Testis (tissue), 3 donors: ENCODE measurements around the gene TGM1. TPM values are rescaled to one million over a fixed set of nuclear protein-coding genes. Genes with fewer than 3 reads are reported as not detected.
A peak's percentile ranks its signal among the peaks of the same experiment; 100 is the strongest.

Source experiments
- DNase-seq: peaks from one replicate; pipeline ENCODE4 v3.0.0-alpha.2; 2019
- H3K27ac ChIP-seq, 2 donors: fragments of 200-600 bp; sonication (generic); one replicate each; pipeline ENCODE4 v1.5.1; 2019
- H3K27me3 ChIP-seq: fragments of 200-600 bp; sonication (generic); one replicate; pipeline ENCODE4 v1.5.1; 2019
- H3K36me3 ChIP-seq: fragments of 200-600 bp; sonication (generic); one replicate; pipeline ENCODE4 v1.5.1; 2017; ENCODE audit warnings: low read depth; ENCODE audit errors: missing control alignments
- H3K4me1 ChIP-seq: fragments of 200-600 bp; sonication (generic); one replicate; pipeline ENCODE4 v1.5.1; 2019
- H3K4me3 ChIP-seq, 2 donors: fragments of 200-600 bp; sonication (generic); one replicate each; pipeline ENCODE4 v1.5.1; 2017 to 2019
- H3K9me3 ChIP-seq: fragments of 200-600 bp; sonication (generic); one replicate; pipeline ENCODE4 v1.5.1; 2017
- CTCF ChIP-seq, 3 experiments: fragments of 450-650 bp in 2 of 3; fragments of 200-600 bp in 1 of 3; sonication (generic) in 1 of 3; IDR thresholded peaks; one replicate each; pipeline ENCODE4 v1.5.1; 2016 to 2019; ENCODE audit warnings: antibody characterized with exemption in 3 of 3, mild to moderate bottlenecking in 2 of 3, moderate library complexity in 1 of 3
- POLR2A ChIP-seq: fragments of 450-650 bp; IDR thresholded peaks from one replicate; pipeline ENCODE4 v1.6.1; 2017; ENCODE audit warnings: antibody characterized with exemption, mild to moderate bottlenecking, moderate library complexity
- WGBS, 2 donors: methylation state at CpG; one replicate each; pipeline ENCODE4 v1.1.5; 2018; 5-methylcytosine and 5-hydroxymethylcytosine counted together
- intact Hi-C: fragments of 100-400 bp; cut with DNase I; formaldehyde crosslinking; loops from one replicate; pipeline ENCODE4 v1.15.1; 2023; ENCODE audit warnings: low total_unique reads
- polyA plus RNA-seq: library from polyadenylated mRNA; stranded (reverse); fragments of 350-450 nt; fragmentation: Illumina TruSeq; extraction: RNeasy Lipid Tissue Mini Kit (QIAGEN cat#74804); gene quantifications from one replicate; pipeline ENCODE4 v1.2.3, GENCODE V29; 2014; ENCODE audit warnings: low read depth, low replicate concordance; ENCODE audit not compliant: insufficient read depth
- total RNA-seq, 2 donors: library from RNA; depleted of rRNA; stranded (reverse); fragments of >200 nt; gene quantifications; one replicate each; pipeline ENCODE4 v1.2.3, GENCODE V29; 2016

Gene TGM1
- total and polyA plus RNA-seq, 3 donors from 2014 or later, result 3.6 to 10.5 (median 5.4) TPM

- Histone ChIP-seq H3K27ac (no peak overlapping the region), H3K4me1 (peaks cover 26% of the 10 kb centered on the region), H3K9me3 (no peaks in the 10 kb centered on the region), H3K36me3 (no peaks in the 10 kb centered on the region), H3K27me3 (no peaks in the 10 kb centered on the region), H3K4me3 (no peak overlapping the region)
- DNase-seq, result no peak
- WGBS, 2 donors, result 91 to 94% methylated on average over 5 of the region's 5 CpGs
- intact Hi-C loops, result no loop called here
- TF ChIP-seq CTCF (IDR thresholded peaks at IDR 0.05), result no peak
- TF ChIP-seq POLR2A, result no peak
Observed at GRCh38 chr14:24235804-24236688, 26.9 kb downstream of the TGM1 start.

GRCh38 chr14:24234095-24235005 is 28.6 kb downstream of the TGM1 start:
- 84 to 92% methylated on average over 3 of the region's 3 CpGs for WGBS, 2 donors
- H3K9me3 ChIP-seq, result no peaks in the 10 kb centered on the region
- no peak overlapping the region for H3K4me3 ChIP-seq
- H3K27me3 ChIP-seq, result no peaks in the 10 kb centered on the region
- H3K27ac ChIP-seq, result no peak overlapping the region
- peaks cover 19% of the 10 kb centered on the region for H3K4me1 ChIP-seq
- intact Hi-C loops, result no loop called here
- no peak for DNase-seq
- no peaks in the 10 kb centered on the region for H3K36me3 ChIP-seq
- TF ChIP-seq POLR2A, result no peak
- TF ChIP-seq CTCF (IDR thresholded peaks at IDR 0.05), result no peak

GRCh38 chr14:24233538-24233866 is 29.5 kb downstream of the TGM1 start:
- H3K4me1 ChIP-seq, result peaks cover 19% of the 10 kb centered on the region
- no peak for DNase-seq
- WGBS, 2 donors, result 52 to 55% methylated on average over 2 of the region's 2 CpGs
- peak overlapping the region in 1 of 2 donors; percentile 82 for H3K27ac ChIP-seq
- H3K9me3 ChIP-seq, result no peaks in the 10 kb centered on the region
- peak overlapping the region; percentile 75 to 91 for H3K4me3 ChIP-seq
- TF ChIP-seq CTCF (IDR thresholded peaks at IDR 0.05) (no peak), POLR2A (no peak)
- H3K27me3 ChIP-seq, result no peaks in the 10 kb centered on the region
- H3K36me3 ChIP-seq, result no peaks in the 10 kb centered on the region
- intact Hi-C loops, result no loop called here

GRCh38 chr14:24232645-24233537 is 30.1 kb downstream of the TGM1 start, which contains the start of gene GMPR2:
TSS of gene GMPR2 (plus strand) at chr14:24232929. CDS start at chr14:24233254, 325 bp downstream.
- intact Hi-C loops, result no loop called here
- H3K4me1 ChIP-seq, result peaks cover 19% of the 10 kb centered on the region
- H3K36me3 ChIP-seq, result no peaks in the 10 kb centered on the region
- no peak for TF ChIP-seq POLR2A
- no peak for TF ChIP-seq CTCF (IDR thresholded peaks at IDR 0.05)
- H3K27ac ChIP-seq, result peak within 1 kb of the TSS; percentile 72 to 82
- no peaks in the 10 kb centered on the region for H3K9me3 ChIP-seq
- no peaks in the 10 kb centered on the region for H3K27me3 ChIP-seq
- 2 to 3% methylated on average over 37 to 38 of the region's 38 CpGs for WGBS, 2 donors
- no peak for DNase-seq
- peak within 1 kb of the TSS; percentile 75 to 91 for H3K4me3 ChIP-seq
